HEK293 (cell line): ENCODE data around the gene WDR77.

Experiments
- CTCF ChIA-PET: fragments of 350-600 bp; formaldehyde crosslinking; extraction: SDS; loops from one replicate; lab custom pipeline; 2021; ENCODE audit warnings: antibody characterized with exemption; lab: Yijun Ruan, JAX
- POLR2A ChIA-PET: fragments of 300-600 bp; formaldehyde crosslinking; extraction: SDS; loops from one replicate; lab custom pipeline; 2020; ENCODE audit warnings: antibody characterized with exemption, inconsistent platforms; lab: Yijun Ruan, JAX
- H3K27ac ChIP-seq: fragments of 200-500 bp; sonication (Bioruptor generic); 2 replicates; pipeline ENCODE4 v1.5.1; 2014; ENCODE audit warnings: low read depth, low read length, control low read depth, inconsistent platforms; ENCODE audit errors: extremely low read depth
- H3K36me3 ChIP-seq, 2 experiments: fragments of 200-500 bp in 1 of 2; sonication (Bioruptor generic) in 1 of 2; 1 replicate in 1 of 2; 2 replicates in 1 of 2; pipeline ENCODE4 v1.5.1; 2014 to 2017; ENCODE audit warnings: inconsistent platforms in 2 of 2, low read length in 2 of 2; ENCODE audit not compliant: control insufficient read depth in 2 of 2, insufficient read depth in 1 of 2
- H3K4me1 ChIP-seq: fragments of 200-500 bp; sonication (Bioruptor generic); 2 replicates; pipeline ENCODE4 v1.5.1; 2014; ENCODE audit warnings: mild to moderate bottlenecking, low read length, inconsistent platforms; ENCODE audit not compliant: control insufficient read depth, insufficient read depth
- H3K4me3 ChIP-seq: 2 replicates; pipeline ENCODE4 v1.5.1; 2011; ENCODE audit warnings: low read depth, mild to moderate bottlenecking, control low read depth, low read length, moderate library complexity
- H3K9me3 ChIP-seq: fragments of 200-500 bp; sonication (Bioruptor generic); 2 replicates; pipeline ENCODE4 v1.5.1; 2014; ENCODE audit warnings: low read depth, low read length, inconsistent platforms; ENCODE audit not compliant: control insufficient read depth, insufficient read depth
- GLI2 ChIP-seq: fragments of 450-650 bp; formaldehyde crosslinking; IDR thresholded peaks from 2 replicates; pipeline ENCODE4; 2017; ENCODE audit warnings: missing biosample characterization, missing genetic modification characterization, low read depth, borderline replicate concordance
- GLI4 ChIP-seq: fragments of 450-650 bp; formaldehyde crosslinking; IDR thresholded peaks from 2 replicates; pipeline ENCODE4 v1.5.1; 2016; ENCODE audit warnings: missing biosample characterization, missing genetic modification characterization
- HIC1 ChIP-seq: fragments of 450-650 bp; formaldehyde crosslinking; IDR thresholded peaks from 2 replicates; pipeline ENCODE4 v1.5.1; 2016; ENCODE audit warnings: missing biosample characterization, missing genetic modification characterization
- KLF1 ChIP-seq: fragments of 450-650 bp; formaldehyde crosslinking; IDR thresholded peaks from 2 replicates; pipeline ENCODE4 v1.5.1; 2016; ENCODE audit warnings: missing biosample characterization, missing genetic modification characterization
- KLF8 ChIP-seq: fragments of 450-650 bp; formaldehyde crosslinking; IDR thresholded peaks from 2 replicates; pipeline ENCODE4 v1.5.1; 2016; ENCODE audit warnings: missing biosample characterization, missing genetic modification characterization
- PBX3 ChIP-seq: sonication (generic); formaldehyde crosslinking; IDR thresholded peaks from 2 replicates; pipeline ENCODE4 v1.8.1; 2022; ENCODE audit warnings: mild to moderate bottlenecking, moderate library complexity, missing genetic modification reagents
- SCRT1 ChIP-seq: fragments of 450-650 bp; formaldehyde crosslinking; IDR thresholded peaks from 2 replicates; pipeline ENCODE4 v1.5.1; 2016; ENCODE audit warnings: missing biosample characterization, missing genetic modification characterization, borderline replicate concordance
- ZNF2 ChIP-seq: fragments of 450-650 bp; formaldehyde crosslinking; IDR thresholded peaks from 2 replicates; pipeline ENCODE4 v1.5.1; 2016; ENCODE audit warnings: missing biosample characterization, missing genetic modification characterization
- ZNF202 ChIP-seq: fragments of 450-650 bp; formaldehyde crosslinking; IDR thresholded peaks from 2 replicates; pipeline ENCODE4 v1.5.1; 2016; ENCODE audit warnings: missing biosample characterization, missing genetic modification characterization, borderline replicate concordance
- ZNF239 ChIP-seq: fragments of 450-650 bp; formaldehyde crosslinking; IDR thresholded peaks from 2 replicates; pipeline ENCODE4 v1.5.1; 2016; ENCODE audit warnings: missing biosample characterization, missing genetic modification characterization
- ZNF26 ChIP-seq: fragments of 450-650 bp; formaldehyde crosslinking; IDR thresholded peaks from 2 replicates; pipeline ENCODE4 v1.5.1; 2016; ENCODE audit warnings: missing biosample characterization, missing genetic modification characterization
- ZNF362 ChIP-seq: fragments of 450-650 bp; formaldehyde crosslinking; IDR thresholded peaks from 2 replicates; pipeline ENCODE4 v1.5.1; 2016; ENCODE audit warnings: missing biosample characterization, missing genetic modification characterization
- ZNF37A ChIP-seq: fragments of 450-650 bp; IDR thresholded peaks from 2 replicates; pipeline ENCODE4 v1.5.1; 2018; ENCODE audit warnings: missing biosample characterization, missing genetic modification characterization
- ZNF426 ChIP-seq: fragments of 450-650 bp; formaldehyde crosslinking; IDR thresholded peaks from 2 replicates; pipeline ENCODE4 v1.5.1; 2017; ENCODE audit warnings: missing biosample characterization, missing genetic modification characterization, mild to moderate bottlenecking, inconsistent platforms, moderate library complexity
- ZNF501 ChIP-seq: fragments of 450-650 bp; formaldehyde crosslinking; IDR thresholded peaks from 2 replicates; pipeline ENCODE4 v1.5.1; 2016; ENCODE audit warnings: missing biosample characterization, missing genetic modification characterization
- ZNF513 ChIP-seq: fragments of 450-650 bp; IDR thresholded peaks from 2 replicates; pipeline ENCODE4 v1.5.1; 2018; ENCODE audit warnings: missing biosample characterization, missing genetic modification characterization
- ZNF518A ChIP-seq: fragments of 450-650 bp; formaldehyde crosslinking; conservative IDR thresholded peaks from 2 replicates; pipeline ENCODE4 v1.5.1; 2016; ENCODE audit warnings: low read depth, missing biosample characterization, missing genetic modification characterization
- ZNF792 ChIP-seq: fragments of 450-650 bp; formaldehyde crosslinking; IDR thresholded peaks from 2 replicates; pipeline ENCODE4 v1.5.1; 2016; ENCODE audit warnings: missing biosample characterization, missing genetic modification characterization
- ZNF837 ChIP-seq: fragments of 450-650 bp; formaldehyde crosslinking; IDR thresholded peaks from 2 replicates; pipeline ENCODE4 v1.5.1; 2016; ENCODE audit warnings: missing biosample characterization, missing genetic modification characterization

Gene WDR77

GRCh38 chr1:111446546-111446945 lies 2.5 kb downstream of the WDR77 start (continued):
- TF ChIP-seq KLF1 (tag by site-specific recombination): no peak
- TF ChIP-seq ZNF2 (tag by site-specific recombination): no peak
- TF ChIP-seq ZNF26 (tag by site-specific recombination): no peak

GRCh38 chr1:111444031-111444430 lies 5.0 kb downstream of the WDR77 start:
- CTCF ChIA-PET: no interaction called here
- POLR2A ChIA-PET: no interaction called here
- H3K4me1 ChIP-seq: no peaks in the 10 kb centered on the region
- no peak overlapping the region for H3K4me3 ChIP-seq
- TF ChIP-seq ZNF37A (tag by site-specific recombination) (no peak), ZNF837 (no peak), ZNF792 (tag by site-specific recombination) (no peak), SCRT1 (tag by site-specific recombination) (no peak), ZNF518A (tag by site-specific recombination) (no peak), ZNF426 (tag by site-specific recombination) (no peak), ZNF202 (tag by site-specific recombination) (no peak), GLI4 (no peak), ZNF501 (no peak), PBX3 (CRISPR knock-in tag) (no peak), KLF8 (tag by site-specific recombination) (no peak), ZNF362 (tag by site-specific recombination) (no peak), GLI2 (no peak), HIC1 (tag by site-specific recombination) (no peak), ZNF239 (tag by site-specific recombination) (no peak), ZNF513 (tag by site-specific recombination) (no peak)
- no peak overlapping the region for H3K27ac ChIP-seq
- no peaks in the 10 kb centered on the region for H3K9me3 ChIP-seq
- peaks cover 7 to 87% of the 10 kb centered on the region in 2 experiments; a peak in 2 of 3 replicates for H3K36me3 ChIP-seq
